ENCODE measurements around the gene DPCD. TPM values are rescaled to one million over a fixed set of nuclear protein-coding genes. Genes with fewer than 3 reads are reported as not detected.

DPCD gene
- total RNA-seq (2014; rRNA removed; shearing (Covaris generic); ENCODE audit: low replicate concordance), result 46.3 and 64.2 TPM in 2 replicates

DNA sequence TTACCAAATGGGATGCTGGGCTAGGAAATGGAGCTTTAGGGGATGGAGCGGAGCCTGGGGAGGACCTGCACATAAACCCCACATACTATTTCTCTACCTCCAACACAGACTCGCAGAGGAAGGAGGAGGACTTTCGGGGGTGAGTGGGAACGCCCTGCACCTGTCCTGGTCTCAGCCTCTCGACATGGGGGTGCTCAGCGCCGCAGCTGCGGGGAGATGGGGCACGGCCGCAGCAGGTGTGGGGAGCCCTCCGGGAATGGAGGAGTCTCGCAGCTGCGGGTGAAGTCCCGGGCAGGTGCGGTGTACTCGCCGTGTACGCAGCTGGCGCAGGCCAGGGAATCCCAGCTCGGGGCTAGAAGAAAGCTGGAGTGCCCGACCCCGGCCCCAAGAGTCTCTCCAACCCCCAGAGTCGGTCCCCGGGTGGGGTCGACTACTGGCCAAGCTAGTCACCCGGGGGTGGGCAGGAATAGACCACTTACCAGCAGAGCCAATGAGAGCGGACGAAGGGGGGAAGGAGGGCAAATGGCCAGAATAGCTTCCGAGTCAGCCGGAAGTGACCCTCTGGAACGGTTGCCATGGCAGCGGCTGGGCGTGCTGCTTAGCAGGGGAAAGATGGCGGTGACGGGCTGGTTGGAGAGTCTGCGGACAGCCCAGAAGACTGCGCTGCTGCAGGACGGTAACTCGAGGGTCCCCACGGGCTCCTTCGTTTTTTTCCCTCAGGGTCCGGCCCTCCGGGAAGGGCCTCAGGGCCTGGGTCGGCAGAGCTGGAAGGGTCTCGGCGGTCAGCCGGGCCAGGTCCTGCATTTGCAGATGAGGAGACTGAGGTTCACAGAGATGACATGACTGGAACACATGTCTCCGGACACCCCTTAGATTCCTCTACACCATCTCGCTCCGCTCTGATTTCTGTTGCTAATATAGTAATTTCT lies at the start of gene DPCD, which contains the start of gene POLL:
TSS of gene DPCD (plus strand) at position 597 of the 929 bp plus-strand sequence. CDS start at position 613, 16 bp downstream.
TSS of gene POLL (minus strand) at position 533 of the 929 bp plus-strand sequence. CDS start 897 bp downstream, outside the sequence.
- H3K36me3 ChIP-seq, result peaks cover 19% of the 10 kb centered on the region
- H3K27me3 ChIP-seq, result no peaks in the 10 kb centered on the region
- peak; percentile 94 for DNase-seq
- H3K9me3 ChIP-seq, result no peaks in the 10 kb centered on the region
- peak within 1 kb of the TSS; percentile 96 for H3K4me3 ChIP-seq

DNA sequence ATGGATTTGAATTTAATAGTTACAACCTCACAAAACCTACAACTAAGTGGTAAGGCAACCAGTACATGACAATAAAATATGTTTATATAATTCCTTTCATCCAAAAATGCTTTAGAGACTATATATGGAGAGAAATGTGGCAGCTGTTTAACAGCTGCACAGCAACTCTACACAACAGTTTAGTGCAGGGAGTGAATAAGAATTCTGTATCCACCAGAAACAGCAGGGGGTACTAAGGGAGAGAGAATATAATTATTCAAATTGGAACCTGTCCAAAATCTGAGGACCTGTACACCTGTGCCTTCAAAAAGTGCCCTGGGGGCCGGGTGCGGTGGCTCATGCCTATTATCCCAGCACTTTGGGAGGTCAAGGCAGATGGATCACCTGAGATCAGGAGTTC lies 49.7 kb upstream of the DPCD start:
- no peaks in the 10 kb centered on the region for H3K9me3 ChIP-seq
- no peaks in the 10 kb centered on the region for H3K27me3 ChIP-seq
- H3K4me3 ChIP-seq, result no peak overlapping the region
- H3K36me3 ChIP-seq, result peaks cover 6% of the 10 kb centered on the region
- DNase-seq, result no peak

DNA sequence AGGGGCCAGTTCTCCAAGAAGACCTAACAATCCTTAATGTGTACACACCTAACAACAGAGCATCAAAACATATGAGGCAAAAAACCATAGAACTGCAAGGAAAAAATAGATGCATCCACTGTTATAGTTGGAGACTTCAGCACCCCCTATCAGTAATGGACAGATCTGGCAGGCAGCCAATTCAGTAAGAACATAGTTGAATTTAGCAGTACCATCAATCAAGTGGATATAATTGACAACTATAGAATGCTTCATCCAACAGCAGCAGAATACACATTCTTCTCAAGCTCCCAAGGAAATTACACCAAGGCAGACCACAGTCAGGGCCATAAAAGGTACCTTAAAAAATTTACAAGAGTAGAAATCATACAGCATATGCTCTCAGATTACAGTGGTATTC lies 42.2 kb upstream of the DPCD start:
- no peaks in the 10 kb centered on the region for H3K36me3 ChIP-seq
- H3K4me3 ChIP-seq, result no peak overlapping the region
- no peaks in the 10 kb centered on the region for H3K9me3 ChIP-seq
- DNase-seq, result no peak
- H3K27me3 ChIP-seq, result no peaks in the 10 kb centered on the region

DNA sequence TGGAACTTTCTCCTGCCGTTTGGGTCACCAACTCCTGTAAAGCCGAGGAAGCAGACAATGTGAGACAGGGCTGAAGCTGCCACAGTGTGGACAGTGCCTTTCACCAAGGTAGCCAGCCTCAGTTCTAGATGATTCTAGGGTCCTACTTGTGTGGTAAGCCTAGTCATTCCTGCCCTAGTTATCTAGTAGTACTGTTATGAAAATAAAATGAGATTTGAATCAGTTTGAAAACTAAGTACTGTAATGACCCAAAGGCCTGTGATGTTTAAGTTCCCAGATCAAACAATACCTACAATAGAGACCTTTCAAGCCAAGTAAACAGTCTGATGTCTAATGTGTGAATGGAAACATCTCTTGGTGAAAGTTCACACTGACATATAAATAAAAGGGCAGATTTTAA lies 37.2 kb upstream of the DPCD start:
- Histone ChIP-seq H3K9me3 (no peaks in the 10 kb centered on the region), H3K36me3 (no peaks in the 10 kb centered on the region; the same call in 1 of the 2 replicates), H3K27me3 (no peaks in the 10 kb centered on the region), H3K4me3 (no peak overlapping the region)
- no peak for DNase-seq

DNA sequence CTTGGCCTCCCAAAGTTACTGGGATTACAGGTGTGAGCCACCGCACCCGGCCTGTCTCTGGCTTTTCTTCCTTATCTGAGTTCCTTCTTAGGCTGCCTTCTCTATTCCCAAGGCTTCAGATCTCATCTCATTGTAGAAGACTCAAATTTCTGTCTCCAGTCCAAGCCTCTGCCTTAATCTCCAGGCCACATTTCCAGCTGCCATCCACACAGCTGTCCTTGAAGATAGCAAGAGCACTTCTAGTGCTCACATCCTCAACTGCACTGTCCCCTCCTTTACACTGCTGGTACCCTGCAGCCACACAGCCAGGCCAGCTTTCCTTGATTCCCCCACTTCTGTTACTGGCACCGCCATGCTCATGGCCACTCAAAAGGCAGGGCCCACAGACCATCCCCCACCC lies 35.7 kb upstream of the DPCD start:
- H3K9me3 ChIP-seq, result no peaks in the 10 kb centered on the region
- no peak for DNase-seq
- H3K4me3 ChIP-seq, result no peak overlapping the region
- H3K27me3 ChIP-seq, result no peaks in the 10 kb centered on the region
- no peaks in the 10 kb centered on the region; the same call in 1 of the 2 replicates for H3K36me3 ChIP-seq

DNA sequence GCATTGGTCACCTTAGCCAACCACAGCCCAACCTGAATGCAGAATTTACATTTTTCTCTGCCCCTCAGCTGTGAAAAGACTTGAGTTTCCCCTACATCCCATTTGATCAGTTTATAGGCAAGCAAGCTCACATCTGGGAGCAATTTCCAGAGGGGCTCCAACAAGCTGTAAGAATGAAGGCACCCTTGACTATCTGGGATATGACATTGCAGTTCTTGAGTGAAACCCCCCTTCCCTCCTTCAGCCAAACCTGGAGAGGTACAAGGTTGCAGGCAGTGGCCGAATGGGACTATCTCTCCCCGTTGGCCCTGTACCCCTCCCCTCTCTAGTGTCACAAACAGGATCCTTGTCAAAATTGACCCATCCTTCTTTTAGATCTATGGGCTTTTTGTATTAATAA lies 30.6 kb upstream of the DPCD start:
- Histone ChIP-seq H3K4me3 (no peak overlapping the region), H3K36me3 (no peaks in the 10 kb centered on the region; the same call in 1 of the 2 replicates), H3K9me3 (no peaks in the 10 kb centered on the region), H3K27me3 (no peaks in the 10 kb centered on the region)
- no peak for DNase-seq

DNA sequence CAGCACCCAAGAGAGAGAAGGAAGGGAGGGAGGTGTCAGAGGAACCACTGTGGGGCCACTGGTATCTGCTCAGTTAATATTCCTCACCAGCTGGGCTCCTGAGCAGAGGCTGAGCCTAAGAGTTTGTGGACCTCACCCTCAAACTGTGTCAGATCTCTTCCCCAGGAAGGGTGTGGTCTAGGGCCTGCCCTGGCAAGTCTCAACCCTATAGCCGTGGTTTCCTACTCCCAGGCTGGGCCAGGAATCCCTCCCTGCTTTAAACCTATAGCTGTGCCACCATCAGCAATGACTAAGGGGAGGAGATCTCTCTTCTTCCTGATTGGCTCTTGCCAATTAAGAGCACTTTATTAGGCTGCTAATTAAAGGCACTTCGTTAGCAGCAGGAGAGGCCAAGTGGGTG lies 29.9 kb upstream of the DPCD start:
- Histone ChIP-seq H3K4me3 (no peak overlapping the region), H3K27me3 (no peaks in the 10 kb centered on the region), H3K36me3 (no peaks in the 10 kb centered on the region), H3K9me3 (no peaks in the 10 kb centered on the region)
- peak; percentile 32 for DNase-seq

DNA sequence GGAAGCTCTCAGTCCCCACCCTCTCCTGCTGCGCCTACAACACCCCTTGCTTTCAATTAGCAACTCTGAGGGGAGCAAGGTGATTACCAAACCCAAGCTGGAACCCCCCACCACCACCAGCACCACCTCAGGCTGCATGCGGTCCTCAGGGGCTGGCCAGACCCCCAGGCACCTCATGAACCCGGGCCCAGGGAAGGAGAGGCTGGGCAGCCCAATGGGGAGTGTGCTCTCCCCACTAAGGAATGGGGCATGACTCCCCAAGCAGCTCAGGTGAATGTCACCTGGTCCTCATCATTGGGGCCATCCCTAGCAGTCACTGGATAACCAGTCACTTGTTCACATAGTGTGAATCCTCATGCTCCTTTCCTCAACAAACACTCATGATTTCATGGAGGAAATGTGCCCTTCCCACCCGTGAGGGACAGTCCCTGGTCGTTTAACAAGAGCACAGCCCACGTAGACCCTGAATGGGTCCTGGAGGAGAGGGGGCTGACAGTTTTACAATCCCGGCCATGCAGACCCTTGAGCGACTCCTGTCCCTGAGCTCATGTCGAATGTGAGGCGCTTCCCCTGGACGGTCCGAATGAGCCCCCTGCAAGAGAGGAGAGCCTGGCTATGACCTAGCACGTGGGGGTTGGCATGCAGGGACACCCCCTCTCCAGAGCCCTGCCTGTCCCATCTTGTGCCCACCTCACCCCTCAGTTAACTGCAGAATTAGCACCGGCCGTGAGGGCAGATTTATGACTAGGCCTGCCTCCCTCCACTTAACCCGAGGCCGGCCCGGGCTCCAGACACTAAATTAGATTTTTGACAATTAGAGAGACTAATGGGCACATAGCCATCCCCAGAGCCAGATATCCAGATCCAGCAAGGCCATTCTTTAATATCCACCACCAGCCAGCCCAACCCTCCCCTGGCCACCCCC lies 29.2 kb upstream of the DPCD start:
- no peaks in the 10 kb centered on the region for H3K9me3 ChIP-seq

DNA sequence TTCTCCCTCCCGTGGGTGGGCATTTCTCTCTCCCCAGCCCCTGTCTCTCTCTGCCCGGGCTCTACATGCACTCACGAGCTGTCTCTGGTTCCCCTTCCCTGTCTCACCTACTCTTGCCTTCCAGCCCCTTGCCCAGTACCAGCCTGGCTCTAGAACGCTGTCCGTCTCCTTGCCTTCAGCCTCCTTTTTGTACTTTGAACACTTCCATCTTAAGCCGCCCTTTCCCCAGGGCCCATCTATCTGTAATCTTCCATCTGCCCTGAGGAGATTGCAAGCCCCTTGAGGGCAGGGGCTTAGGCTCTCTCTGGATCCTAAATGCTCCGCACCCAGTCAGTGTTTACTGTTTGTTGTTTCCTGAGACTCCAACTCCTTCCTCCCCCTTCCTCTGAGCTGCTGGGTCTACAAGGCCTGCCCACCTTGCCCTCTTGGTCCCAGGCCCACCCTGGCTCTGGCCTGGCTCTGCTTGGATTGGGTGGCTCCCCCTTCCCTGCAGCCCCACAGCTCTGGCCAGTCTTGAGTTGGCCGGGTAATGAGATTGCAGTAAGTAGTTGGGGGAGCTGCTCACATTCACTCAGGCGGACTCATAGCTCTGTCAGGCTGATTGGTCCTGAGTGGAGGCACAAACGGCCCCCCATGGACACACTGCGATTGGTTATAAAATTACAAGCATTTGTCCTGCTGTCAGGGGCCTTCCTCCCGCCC lies 28.4 kb upstream of the DPCD start:
- Histone ChIP-seq H3K27me3 (no peaks in the 10 kb centered on the region), H3K4me3 (no peak overlapping the region), H3K36me3 (no peaks in the 10 kb centered on the region), H3K9me3 (no peaks in the 10 kb centered on the region)
- DNase-seq, result no peak

More for the DNA sequence above, 29.2 kb upstream of the DPCD start:
- no peak for DNase-seq
- Histone ChIP-seq H3K4me3 (no peak overlapping the region), H3K36me3 (no peaks in the 10 kb centered on the region), H3K27me3 (no peaks in the 10 kb centered on the region)

DNA sequence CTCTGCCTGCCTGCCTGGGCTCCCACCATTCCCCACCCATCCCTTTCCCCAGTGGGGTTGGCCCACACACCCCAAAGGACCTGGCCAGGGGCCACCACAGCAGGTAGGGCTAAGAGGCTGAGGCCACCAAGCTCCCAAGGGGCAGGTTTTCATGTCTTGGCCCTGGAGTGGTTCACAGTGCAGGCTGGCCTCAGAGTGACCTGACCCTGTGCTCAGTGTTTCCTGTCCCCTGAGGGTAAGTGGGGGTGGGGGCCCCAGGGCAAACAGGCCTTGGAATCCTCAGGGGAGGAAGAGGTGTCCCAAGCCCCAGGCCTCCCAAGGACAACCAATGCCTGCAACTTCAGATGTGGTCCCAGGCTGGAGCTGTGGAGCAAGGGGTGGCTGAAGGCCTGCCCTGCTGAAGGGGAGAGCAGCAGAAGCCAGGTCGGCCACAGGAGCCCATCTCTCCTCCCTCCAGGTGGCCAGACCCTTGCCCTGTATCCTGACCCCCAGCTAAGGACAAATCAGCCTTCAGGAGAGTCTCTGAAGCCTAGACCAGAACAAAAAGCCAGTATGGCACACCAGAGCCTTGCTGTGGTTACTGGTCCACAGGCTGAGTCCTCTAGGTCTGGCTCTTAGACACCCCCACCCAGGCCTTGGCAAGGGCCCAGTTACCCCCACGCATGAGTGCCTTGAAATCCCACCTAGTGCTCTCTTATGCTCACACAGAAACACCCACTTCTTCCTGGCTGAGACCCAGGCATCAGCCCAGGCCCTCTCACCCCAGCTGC lies 27.6 kb upstream of the DPCD start:
- Histone ChIP-seq H3K36me3 (no peaks in the 10 kb centered on the region), H3K9me3 (no peaks in the 10 kb centered on the region), H3K27me3 (no peaks in the 10 kb centered on the region), H3K4me3 (no peak overlapping the region)
- DNase-seq, result no peak

DNA sequence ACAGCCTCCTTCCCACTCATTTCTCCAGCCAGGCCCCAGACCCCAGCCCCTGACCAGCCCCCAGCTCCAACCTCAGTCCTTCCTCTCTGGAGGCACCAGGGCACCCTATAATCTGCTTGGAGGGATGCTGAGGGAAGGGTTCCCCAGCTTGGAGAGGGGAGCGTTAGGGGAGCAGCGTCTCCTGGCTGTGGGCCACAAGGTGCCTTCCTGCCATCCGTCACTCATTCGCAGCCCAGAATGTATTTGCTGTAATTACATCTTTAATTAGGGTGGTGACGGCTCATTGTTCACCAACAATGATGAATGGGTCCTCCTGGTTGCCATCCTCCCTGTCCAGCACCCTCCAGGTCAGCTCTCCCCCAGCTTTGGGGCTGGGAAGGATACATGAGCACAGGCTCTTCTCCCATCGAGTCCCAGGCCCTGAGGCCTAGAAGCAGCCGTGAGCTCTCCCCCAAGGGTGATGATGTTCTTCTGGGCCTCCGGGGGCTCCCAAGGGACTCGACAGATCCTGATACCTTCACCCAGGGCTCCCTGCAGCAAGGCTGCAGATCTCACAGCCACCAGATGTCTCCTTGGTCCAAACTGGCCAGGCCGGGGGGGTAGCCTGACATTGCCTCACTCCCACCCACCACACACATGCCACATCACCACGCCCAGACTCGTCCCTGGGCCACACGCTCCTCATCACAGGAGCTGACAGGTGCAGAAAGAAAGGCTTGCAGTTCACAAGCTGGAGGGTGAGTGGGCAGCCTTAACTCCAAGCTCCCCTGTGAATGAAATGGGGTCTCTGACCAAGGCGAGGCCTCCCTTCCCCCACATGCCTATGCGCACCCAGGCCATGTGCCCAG lies 26.8 kb upstream of the DPCD start:
- DNase-seq, result no peak
- Histone ChIP-seq H3K27me3 (no peaks in the 10 kb centered on the region), H3K36me3 (no peaks in the 10 kb centered on the region), H3K9me3 (no peaks in the 10 kb centered on the region), H3K4me3 (no peak overlapping the region)

DNA sequence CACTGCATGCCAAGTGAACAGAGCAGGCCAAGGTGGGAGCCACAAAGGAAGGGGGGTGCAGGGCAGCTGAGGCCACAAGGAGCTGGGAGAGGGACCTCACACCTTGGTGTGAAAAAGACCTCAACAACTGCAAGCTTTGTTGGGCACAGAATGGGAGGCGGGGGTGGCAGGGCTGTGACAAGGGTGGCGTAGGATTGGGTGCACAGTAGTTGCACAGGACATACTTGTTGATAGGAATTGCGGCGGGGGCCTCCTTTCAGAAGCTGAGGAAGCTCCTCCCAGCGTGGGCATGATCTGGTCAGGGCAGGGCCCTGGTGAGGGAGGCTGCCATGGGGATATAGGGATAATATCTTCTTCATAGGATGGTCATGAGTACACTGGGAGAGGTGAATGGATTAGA lies 25.9 kb upstream of the DPCD start:
- H3K36me3 ChIP-seq, result no peaks in the 10 kb centered on the region
- no peak overlapping the region for H3K4me3 ChIP-seq
- no peaks in the 10 kb centered on the region for H3K9me3 ChIP-seq
- no peak for DNase-seq
- H3K27me3 ChIP-seq, result no peaks in the 10 kb centered on the region

DNA sequence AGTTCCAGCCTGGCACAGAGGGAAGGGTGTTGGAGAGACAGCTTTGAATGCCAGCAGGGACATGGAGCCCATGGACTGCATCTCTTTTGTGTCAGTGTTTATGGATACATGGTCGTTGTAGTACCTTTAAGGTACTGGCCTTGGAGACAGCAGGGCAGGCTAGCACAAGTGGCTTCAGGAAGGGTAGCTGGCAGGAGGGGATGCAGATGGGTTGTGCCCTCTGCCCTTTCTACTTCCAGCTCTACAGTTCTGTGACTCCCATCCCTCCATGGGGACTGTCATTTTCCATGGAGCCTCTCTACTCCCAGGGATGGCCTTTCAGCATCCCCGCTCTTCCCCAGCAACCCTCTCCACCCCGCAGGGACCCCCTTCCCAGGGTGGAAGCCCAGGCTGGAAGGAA lies 25.1 kb upstream of the DPCD start:
- Histone ChIP-seq H3K36me3 (no peaks in the 10 kb centered on the region), H3K27me3 (no peaks in the 10 kb centered on the region), H3K9me3 (no peaks in the 10 kb centered on the region), H3K4me3 (no peak overlapping the region)
- no peak for DNase-seq

DNA sequence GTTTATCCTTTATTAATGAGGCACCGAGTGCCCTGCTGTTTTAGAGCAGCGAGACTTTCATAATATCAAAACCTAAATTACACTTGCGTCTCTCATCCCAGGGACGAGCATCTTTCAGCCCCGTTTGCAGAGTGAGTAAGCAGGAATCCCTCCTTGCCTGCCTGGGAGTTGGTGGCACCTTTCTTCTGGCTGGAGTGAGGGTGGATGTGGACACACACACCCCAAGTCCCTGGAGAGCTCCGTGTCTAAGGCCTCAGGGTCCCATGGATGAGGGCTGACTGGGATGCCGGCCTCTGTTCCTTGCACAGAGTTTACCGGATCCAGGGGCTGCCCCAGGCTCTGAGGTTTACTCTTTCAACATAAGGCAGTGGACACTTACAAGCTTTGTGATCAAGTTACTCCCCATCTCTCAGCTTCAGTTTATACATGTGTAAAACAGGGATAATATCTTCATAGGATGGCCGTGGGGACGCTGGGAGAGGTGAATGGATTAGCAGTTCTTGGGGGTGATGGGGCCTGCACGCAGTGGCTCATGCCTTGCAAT lies 24.6 kb upstream of the DPCD start:
- Histone ChIP-seq H3K4me3 (no peak overlapping the region), H3K27me3 (no peaks in the 10 kb centered on the region), H3K36me3 (no peaks in the 10 kb centered on the region), H3K9me3 (no peaks in the 10 kb centered on the region)
- no peak for DNase-seq

DNA sequence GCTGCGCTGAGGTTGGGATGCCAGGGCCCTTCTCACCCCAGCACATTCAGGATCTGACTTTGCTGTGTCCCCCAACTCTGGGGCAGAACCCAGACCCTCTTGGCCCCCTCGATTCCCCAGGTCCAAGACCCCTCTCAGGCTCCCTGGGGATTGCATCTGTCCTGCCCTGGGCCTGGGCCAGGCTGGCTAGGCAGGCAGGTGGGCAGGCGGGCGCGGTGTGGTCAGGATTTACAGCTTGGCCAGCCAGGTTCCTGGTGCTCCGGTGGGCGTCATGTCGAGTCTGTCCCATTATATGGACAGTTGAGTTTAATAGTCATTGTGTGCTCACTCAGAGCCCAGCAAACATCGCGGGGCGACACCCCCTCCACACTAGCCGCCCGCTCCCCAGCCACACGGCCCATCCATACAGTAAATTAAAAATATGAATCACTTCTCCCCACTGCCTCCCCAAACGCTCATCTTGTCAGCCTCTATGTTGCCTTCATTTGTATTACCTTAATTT lies 23.6 kb upstream of the DPCD start:
- no peaks in the 10 kb centered on the region for H3K36me3 ChIP-seq
- no peaks in the 10 kb centered on the region for H3K27me3 ChIP-seq
- H3K9me3 ChIP-seq, result no peaks in the 10 kb centered on the region
- DNase-seq, result no peak
- no peak overlapping the region for H3K4me3 ChIP-seq
